ENCODE results near the gene MCM7. TPM values are rescaled to one million over a fixed set of nuclear protein-coding genes. Genes with fewer than 3 reads are reported as not detected.

MCM7 gene
- total RNA-seq, 1 donor: 33.8 TPM

- Histone ChIP-seq H3K4me3 (ENCODE audit: low read length) (peak overlapping the region; percentile 91), H3K9me3 (ENCODE audit: low read depth, low read length) (no peaks in the 10 kb centered on the region), H3K27me3 (ENCODE audit: insufficient read depth, low read length) (no peaks in the 10 kb centered on the region), H3K4me1 (ENCODE audit: insufficient read depth, low read length) (peaks cover 50% of the 10 kb centered on the region)
Measured at GRCh38 chr7:100127866-100128636, 26.9 kb upstream of the MCM7 start.

DNA sequence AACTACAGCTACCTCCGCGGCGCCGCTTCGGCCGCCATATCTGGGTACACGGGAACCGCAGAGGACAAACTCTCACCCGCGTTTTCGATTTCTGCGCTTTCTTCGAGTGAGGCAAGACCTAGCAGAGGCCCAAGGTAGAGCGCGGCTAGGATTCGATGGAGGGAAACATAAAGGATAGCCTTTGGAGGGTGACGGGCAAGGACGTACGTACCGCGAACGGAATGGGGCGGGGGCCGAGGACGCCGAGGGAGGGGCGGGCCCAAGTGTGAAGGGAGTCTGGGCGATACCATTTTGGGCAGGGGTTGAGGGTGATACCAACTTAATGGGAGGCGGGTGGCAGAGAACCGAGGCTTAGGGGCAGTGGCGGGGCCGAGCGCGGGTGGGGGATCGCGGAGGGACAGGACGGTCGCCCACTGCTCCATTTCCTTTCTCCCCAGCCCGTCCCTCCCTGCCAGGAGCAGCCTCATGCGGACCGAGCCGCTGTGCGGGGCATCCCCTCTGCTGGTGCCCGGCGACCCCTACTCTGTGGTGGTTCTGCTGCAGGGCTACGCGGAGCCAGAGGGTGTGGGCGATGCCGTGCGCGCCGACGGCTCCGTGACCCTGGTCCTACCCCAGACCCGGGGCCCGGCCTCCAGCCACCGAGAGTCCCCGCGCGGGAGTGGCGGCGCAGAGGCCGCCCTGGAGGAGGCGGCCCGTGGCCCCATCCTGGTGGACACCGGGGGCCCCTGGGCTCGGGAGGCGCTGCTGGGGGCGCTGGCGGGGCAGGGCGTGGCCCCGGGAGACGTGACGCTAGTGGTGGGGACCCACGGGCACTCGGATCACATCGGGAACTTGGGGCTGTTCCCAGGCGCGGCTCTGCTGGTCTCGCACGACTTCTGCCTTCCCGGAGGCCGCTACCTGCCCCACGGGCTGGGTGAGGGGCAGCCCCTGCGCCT is 26.0 kb upstream of the MCM7 start, which contains the start of gene MBLAC1:
MBLAC1 (plus strand) TSS at position 37 of the 935 bp plus-strand sequence; CDS start at position 466, 429 bp downstream.
- Histone ChIP-seq H3K9me3 (ENCODE audit: low read depth, low read length) (no peaks in the 10 kb centered on the region), H3K4me1 (ENCODE audit: insufficient read depth, low read length) (peaks cover 57% of the 10 kb centered on the region), H3K27me3 (ENCODE audit: insufficient read depth, low read length) (no peaks in the 10 kb centered on the region), H3K4me3 (ENCODE audit: low read length) (peak within 1 kb of the TSS; percentile 91)

DNA sequence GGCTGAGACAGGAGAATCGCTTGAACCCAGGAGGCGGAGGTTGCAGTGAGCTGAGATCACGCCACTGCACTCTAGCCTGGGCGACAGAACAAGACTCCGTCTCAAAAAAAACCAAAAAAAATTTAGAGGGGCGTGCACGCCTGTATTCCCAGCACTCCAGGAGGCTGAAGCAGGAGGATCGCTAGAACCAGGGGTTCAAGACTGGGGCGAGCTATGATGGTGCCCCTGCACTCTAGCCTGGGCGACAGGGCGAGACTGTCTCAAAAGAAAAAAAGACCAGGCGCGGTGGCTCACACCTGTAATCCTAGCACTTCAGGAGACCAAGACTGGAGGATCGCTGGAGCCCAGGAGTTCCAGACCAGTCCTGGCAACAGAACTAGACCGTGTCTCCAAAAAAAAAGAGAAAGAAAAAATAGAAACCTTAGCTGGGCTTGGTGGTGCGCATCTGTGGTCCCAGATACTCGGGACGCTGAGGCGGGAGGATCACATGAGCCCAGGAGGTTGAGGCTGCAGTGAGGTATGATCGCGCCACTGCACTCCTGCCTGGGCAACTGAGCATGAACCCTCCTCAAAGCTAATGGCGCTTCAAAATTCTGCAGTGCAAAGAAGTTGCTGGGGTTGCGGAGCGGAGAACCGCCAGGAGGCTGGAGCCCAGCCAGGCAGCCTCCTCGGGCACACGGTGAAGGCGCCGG is 25.2 kb upstream of the MCM7 start:
- Histone ChIP-seq H3K4me3 (ENCODE audit: low read length) (peak overlapping the region; percentile 91), H3K4me1 (ENCODE audit: insufficient read depth, low read length) (peaks cover 58% of the 10 kb centered on the region), H3K27me3 (ENCODE audit: insufficient read depth, low read length) (no peaks in the 10 kb centered on the region), H3K9me3 (ENCODE audit: low read depth, low read length) (no peaks in the 10 kb centered on the region)

DNA sequence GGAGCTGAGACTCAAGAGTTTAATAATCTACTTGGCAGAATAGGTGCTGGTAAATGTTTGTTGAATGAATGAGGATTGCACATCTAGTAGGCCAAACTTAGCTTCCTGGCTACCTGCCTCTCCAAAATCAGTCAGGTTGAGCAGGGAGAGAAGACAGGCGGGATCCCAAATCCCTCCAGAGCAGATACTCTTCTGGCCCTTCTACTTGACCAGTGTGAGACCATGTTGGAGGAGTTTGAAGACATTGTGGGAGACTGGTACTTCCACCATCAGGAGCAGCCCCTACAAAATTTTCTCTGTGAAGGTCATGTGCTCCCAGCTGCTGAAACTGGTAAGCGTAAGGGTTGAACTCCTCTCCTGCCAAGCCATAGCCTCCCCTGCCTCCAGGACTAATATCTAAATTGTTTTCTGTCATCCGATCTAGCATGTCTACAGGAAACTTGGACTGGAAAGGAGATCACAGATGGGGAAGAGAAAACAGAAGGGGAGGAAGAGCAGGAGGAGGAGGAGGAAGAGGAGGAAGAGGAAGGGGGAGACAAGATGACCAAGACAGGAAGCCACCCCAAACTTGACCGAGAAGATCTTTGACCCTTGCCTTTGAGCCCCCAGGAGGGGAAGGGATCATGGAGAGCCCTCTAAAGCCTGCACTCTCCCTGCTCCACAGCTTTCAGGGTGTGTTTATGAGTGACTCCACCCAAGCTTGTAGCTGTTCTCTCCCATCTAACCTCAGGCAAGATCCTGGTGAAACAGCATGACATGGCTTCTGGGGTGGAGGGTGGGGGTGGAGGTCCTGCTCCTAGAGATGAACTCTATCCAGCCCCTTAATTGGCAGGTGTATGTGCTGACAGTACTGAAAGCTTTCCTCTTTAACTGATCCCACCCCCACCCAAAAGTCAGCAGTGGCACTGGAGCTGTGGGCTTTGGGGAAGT is 23.4 kb upstream of the MCM7 start:
- Histone ChIP-seq H3K4me3 (ENCODE audit: low read length) (no peak overlapping the region), H3K4me1 (ENCODE audit: insufficient read depth, low read length) (peaks cover 61% of the 10 kb centered on the region), H3K27me3 (ENCODE audit: insufficient read depth, low read length) (no peaks in the 10 kb centered on the region), H3K9me3 (ENCODE audit: low read depth, low read length) (no peaks in the 10 kb centered on the region)

DNA sequence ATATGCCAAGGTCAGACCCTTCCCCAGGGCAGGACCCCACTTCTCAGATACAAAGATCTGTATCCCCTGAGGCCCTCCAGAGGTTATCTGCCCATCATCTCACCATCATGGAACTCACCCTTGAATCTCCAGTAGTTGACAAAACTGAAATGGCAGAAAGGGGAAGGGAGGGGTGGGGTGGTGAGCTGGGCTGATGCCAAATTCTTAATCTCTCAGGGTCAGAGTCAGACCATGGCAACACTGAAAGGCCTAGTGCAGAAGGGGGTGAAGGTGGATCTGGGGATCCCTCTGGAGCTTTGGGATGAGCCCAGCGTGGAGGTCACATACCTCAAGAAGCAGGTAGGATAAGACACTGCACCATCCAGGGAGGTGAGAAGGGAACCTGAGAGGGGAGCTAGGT is 21.4 kb upstream of the MCM7 start:
- no peak overlapping the region for H3K4me3 ChIP-seq (ENCODE audit: low read length)
- no peaks in the 10 kb centered on the region for H3K9me3 ChIP-seq (ENCODE audit: low read depth, low read length)
- peaks cover 61% of the 10 kb centered on the region for H3K4me1 ChIP-seq (ENCODE audit: insufficient read depth, low read length)
- H3K27me3 ChIP-seq (ENCODE audit: insufficient read depth, low read length): no peaks in the 10 kb centered on the region

DNA sequence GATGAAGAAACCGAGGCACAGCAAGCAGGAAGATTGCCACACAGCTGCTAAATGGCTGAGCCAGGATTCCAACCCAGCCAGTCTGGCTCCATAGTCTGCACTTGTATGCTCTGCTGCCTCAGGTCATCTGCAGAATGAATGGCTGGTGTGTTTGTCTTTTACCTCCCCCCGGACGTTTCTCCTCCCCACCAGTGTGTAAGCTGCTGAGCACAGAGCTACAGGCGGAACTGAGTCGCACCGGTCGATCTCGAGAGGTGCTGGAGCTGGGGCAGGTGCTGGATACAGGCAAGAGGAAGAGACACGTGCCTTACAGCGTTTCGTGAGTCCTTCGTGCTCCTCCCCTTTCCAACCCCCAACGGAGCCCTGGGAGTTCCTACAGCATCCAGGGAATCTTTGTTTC is 20.9 kb upstream of the MCM7 start:
- H3K4me3 ChIP-seq (ENCODE audit: low read length): no peak overlapping the region
- H3K27me3 ChIP-seq (ENCODE audit: insufficient read depth, low read length): no peaks in the 10 kb centered on the region
- H3K9me3 ChIP-seq (ENCODE audit: low read depth, low read length): no peaks in the 10 kb centered on the region
- H3K4me1 ChIP-seq (ENCODE audit: insufficient read depth, low read length): peaks cover 60% of the 10 kb centered on the region

DNA sequence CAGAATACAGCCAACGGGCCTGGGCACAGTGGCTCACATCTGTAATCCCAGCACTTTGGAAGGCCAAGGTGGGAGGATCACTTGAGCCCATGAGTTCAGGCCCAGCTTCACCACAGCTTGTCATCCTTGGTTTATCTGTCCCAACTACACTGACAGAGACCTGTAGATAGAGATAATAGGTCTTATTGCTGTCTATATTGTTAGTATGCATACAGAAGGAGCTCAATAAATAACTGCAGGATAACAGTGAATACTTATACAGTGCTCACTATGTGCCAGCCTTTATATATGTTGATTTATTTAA is 19.5 kb upstream of the MCM7 start:
- Histone ChIP-seq H3K4me3 (ENCODE audit: low read length) (no peak overlapping the region), H3K9me3 (ENCODE audit: low read depth, low read length) (no peaks in the 10 kb centered on the region), H3K4me1 (ENCODE audit: insufficient read depth, low read length) (peaks cover 50% of the 10 kb centered on the region), H3K27me3 (ENCODE audit: insufficient read depth, low read length) (no peaks in the 10 kb centered on the region)

DNA sequence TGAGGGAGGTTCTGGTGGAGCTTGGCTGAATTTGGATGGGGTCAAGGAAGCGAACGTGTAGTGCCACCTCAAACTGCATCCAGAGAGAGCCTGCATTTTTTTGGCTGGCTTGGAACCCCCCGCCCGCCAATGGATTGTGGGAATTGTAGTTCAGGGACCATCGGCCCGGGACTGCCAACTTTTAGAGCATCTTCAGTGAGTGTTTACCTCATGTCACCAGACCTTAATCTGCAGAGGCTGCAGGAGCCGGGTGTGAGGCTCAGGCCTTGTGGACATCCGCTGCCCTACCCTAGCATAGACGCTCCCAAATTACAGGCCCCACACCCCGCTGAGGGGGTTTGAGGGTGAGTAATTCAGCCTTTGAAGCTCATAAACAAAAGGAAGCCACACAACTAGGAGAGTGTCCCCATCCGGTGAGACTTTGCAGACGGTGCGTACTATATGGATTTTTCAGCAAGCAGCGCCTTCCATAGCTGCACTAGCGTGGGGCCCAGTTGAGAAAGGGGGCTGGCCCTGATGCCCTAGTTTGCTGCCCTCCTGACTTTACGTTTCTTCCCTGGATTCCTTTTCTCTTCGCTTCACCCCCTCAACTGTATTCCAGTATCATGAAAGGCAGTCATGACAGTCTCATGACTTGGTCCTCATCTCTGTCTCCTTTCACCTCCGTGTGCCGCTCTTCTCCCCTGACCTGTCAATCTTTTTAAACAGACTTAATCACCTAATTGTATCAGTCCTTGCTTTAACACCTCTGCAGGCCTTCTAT is 19.0 kb upstream of the MCM7 start:
- H3K4me1 ChIP-seq (ENCODE audit: insufficient read depth, low read length): peaks cover 45% of the 10 kb centered on the region
- H3K9me3 ChIP-seq (ENCODE audit: low read depth, low read length): no peaks in the 10 kb centered on the region
- H3K27me3 ChIP-seq (ENCODE audit: insufficient read depth, low read length): no peaks in the 10 kb centered on the region
- H3K4me3 ChIP-seq (ENCODE audit: low read length): peak overlapping the region; percentile 83

DNA sequence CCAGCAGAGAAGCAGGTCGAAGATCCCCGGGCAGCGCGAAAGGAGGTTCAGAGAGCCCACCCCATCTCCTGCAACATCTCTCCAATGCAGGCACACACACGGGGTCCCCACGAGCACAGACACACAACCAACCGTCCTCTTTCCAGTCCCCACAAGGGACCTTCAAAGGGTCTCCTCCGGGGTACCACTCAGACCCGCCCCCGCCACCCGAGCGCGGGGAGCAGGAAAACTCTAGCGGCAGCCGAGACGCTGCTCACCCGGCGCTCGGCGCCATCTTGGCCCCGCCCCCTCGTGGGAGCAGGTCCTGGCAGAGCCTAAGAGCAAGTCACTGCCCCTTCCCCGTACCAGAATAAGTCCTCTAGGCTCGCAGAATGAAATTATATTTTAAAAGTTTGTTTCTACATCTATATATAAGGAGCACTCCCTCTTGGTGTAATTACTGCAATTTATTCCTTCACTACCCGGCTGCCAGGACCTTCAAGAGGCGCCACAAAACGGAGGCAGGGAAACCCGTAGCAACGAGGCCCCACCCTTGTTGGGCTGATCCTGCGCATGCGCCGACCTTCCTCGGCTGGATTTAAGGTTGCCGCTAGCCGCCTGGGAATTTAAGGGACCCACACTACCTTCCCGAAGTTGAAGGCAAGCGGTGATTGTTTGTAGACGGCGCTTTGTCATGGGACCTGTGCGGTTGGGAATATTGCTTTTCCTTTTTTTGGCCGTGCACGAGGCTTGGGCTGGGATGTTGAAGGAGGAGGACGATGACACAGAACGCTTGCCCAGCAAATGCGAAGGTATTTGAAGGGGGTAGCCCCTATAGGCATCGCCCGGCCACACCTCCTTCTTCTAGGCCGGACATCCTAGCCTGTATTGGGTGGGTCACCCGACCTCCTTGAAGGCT is 18.1 kb upstream of the MCM7 start, which contains the start of the genes CNPY4 and TAF6:
CNPY4 (plus strand) TSS at position 563 of the 898 bp plus-strand sequence; CDS start at position 674, 111 bp downstream.
TAF6 (minus strand) TSS at position 287 of the 898 bp plus-strand sequence. CDS start 5,149 bp downstream, outside the sequence.
- H3K27me3 ChIP-seq (ENCODE audit: insufficient read depth, low read length): no peaks in the 10 kb centered on the region
- peaks cover 37% of the 10 kb centered on the region for H3K4me1 ChIP-seq (ENCODE audit: insufficient read depth, low read length)
- no peaks in the 10 kb centered on the region for H3K9me3 ChIP-seq (ENCODE audit: low read depth, low read length)
- peak within 1 kb of the TSS; percentile 83 for H3K4me3 ChIP-seq (ENCODE audit: low read length)

GRCh38 chr7:100118388-100119071 is 17.3 kb upstream of the MCM7 start:
- Histone ChIP-seq H3K4me3 (ENCODE audit: low read length) (peak overlapping the region; percentile 83), H3K4me1 (ENCODE audit: insufficient read depth, low read length) (peaks cover 34% of the 10 kb centered on the region), H3K9me3 (ENCODE audit: low read depth, low read length) (no peaks in the 10 kb centered on the region)

GRCh38 chr7:100115026-100115425 is 13.8 kb upstream of the MCM7 start:
- Histone ChIP-seq H3K27me3 (ENCODE audit: insufficient read depth, low read length) (no peaks in the 10 kb centered on the region), H3K9me3 (ENCODE audit: low read depth, low read length) (no peaks in the 10 kb centered on the region), H3K4me1 (ENCODE audit: insufficient read depth, low read length) (peaks cover 16% of the 10 kb centered on the region), H3K4me3 (ENCODE audit: low read length) (no peak overlapping the region)

More at GRCh38 chr7:100118388-100119071, 17.3 kb upstream of the MCM7 start:
- no peaks in the 10 kb centered on the region for H3K27me3 ChIP-seq (ENCODE audit: insufficient read depth, low read length)

GRCh38 chr7:100111914-100112313 is 10.7 kb upstream of the MCM7 start:
- Histone ChIP-seq H3K9me3 (ENCODE audit: low read depth, low read length) (no peaks in the 10 kb centered on the region), H3K27me3 (ENCODE audit: insufficient read depth, low read length) (no peaks in the 10 kb centered on the region), H3K4me3 (ENCODE audit: low read length) (no peak overlapping the region), H3K4me1 (ENCODE audit: insufficient read depth, low read length) (no peaks in the 10 kb centered on the region)
